AG04450 (cell line): ENCODE data around the gene KIF11. TPM values are rescaled to one million over a fixed set of nuclear protein-coding genes. Genes with fewer than 3 reads are reported as not detected.

Experiments used
- CTCF ChIA-PET: fragments of 300-600, 350-600 bp; formaldehyde crosslinking; extraction: SDS; loops from one replicate; lab custom pipeline; 2022; ENCODE audit warnings: antibody characterized with exemption, inconsistent platforms; lab: Charles Lee
- POLR2A ChIA-PET: fragments of 350-600 bp; formaldehyde crosslinking; extraction: SDS; loops from one replicate; lab custom pipeline; 2021; ENCODE audit warnings: antibody characterized with exemption, inconsistent platforms; lab: Yijun Ruan, JAX
- DNase-seq: peaks from one replicate; pipeline ENCODE4 v3.0.0-alpha.2; 2011; ENCODE audit warnings: low read depth, low spot score
- H3K27ac ChIP-seq: one replicate; pipeline ENCODE4 v1.5.1; 2012; ENCODE audit warnings: low read depth, low read length, control low read depth
- H3K27me3 ChIP-seq: one replicate; pipeline ENCODE4 v1.6.0; 2012; ENCODE audit warnings: low read length; ENCODE audit not compliant: control insufficient read depth, insufficient read depth
- H3K4me3 ChIP-seq: 2 replicates; pipeline ENCODE4 v1.5.1; 2011; ENCODE audit warnings: mild to moderate bottlenecking, low read depth, low read length, control low read depth
- H3K9me3 ChIP-seq: 2 replicates; pipeline ENCODE4 v1.5.1; 2012; ENCODE audit warnings: low read length; ENCODE audit not compliant: control insufficient read depth, insufficient read depth
- CTCF ChIP-seq: IDR thresholded peaks from 2 replicates; pipeline ENCODE4 v1.5.1; 2011; ENCODE audit warnings: low read depth, low read length, control low read depth, inconsistent platforms
- polyA plus RNA-seq: library from polyadenylated mRNA; depleted of rRNA; stranded (reverse); fragments of >200 nt; gene quantifications from 2 replicates; pipeline ENCODE4 v1.2.3, GENCODE V29; 2011

The KIF11 gene
- polyA plus RNA-seq, 1 experiment: 7.6 TPM

- peak; percentile 31 for TF ChIP-seq CTCF
- ChIA-PET POLR2A (interaction anchor here (0.6 kb wide), 1 partner anchor 10 kb away, joined by 3 read pairs; no protein-coding TSS in a partner anchor), CTCF (interaction anchor here (0.7 to 1.6 kb wide), 3 partner anchors 24 to 563 kb away, joined by 3 to 4 read pairs (median 3); no protein-coding TSS in a partner anchor)
- DNase-seq: no peak
- H3K27me3 ChIP-seq: no peaks in the 10 kb centered on the region
- H3K9me3 ChIP-seq: peaks cover 4% of the 10 kb centered on the region
- no peak overlapping the region for H3K27ac ChIP-seq
- no peak overlapping the region for H3K4me3 ChIP-seq
These were observed 42.0 kb upstream of the KIF11 start for GRCh38 chr10:92550924-92551323.

GRCh38 chr10:92552310-92552709 lies 40.6 kb upstream of the KIF11 start:
- H3K9me3 ChIP-seq: peaks cover 4% of the 10 kb centered on the region
- H3K4me3 ChIP-seq: no peak overlapping the region
- 0 out of 2 replicates have a peak, but pooled peaks have one; percentile 8 for TF ChIP-seq CTCF
- POLR2A ChIA-PET: no interaction called here
- H3K27me3 ChIP-seq: no peaks in the 10 kb centered on the region
- no peak overlapping the region for H3K27ac ChIP-seq
- CTCF ChIA-PET: interaction anchor here (1.1 to 1.6 kb wide), 2 partner anchors 22 to 27 kb away, joined by 3 read pairs; partner anchors contain the start of gene IDE
- DNase-seq: no peak

GRCh38 chr10:92553959-92554358 lies 39.0 kb upstream of the KIF11 start:
- DNase-seq: no peak
- Histone ChIP-seq H3K9me3 (peaks cover 4% of the 10 kb centered on the region), H3K27ac (no peak overlapping the region), H3K4me3 (no peak overlapping the region), H3K27me3 (no peaks in the 10 kb centered on the region)
- ChIA-PET POLR2A (no interaction called here), CTCF (no interaction called here)
- TF ChIP-seq CTCF: no peak

- no peak overlapping the region for H3K4me3 ChIP-seq
- peaks cover 4% of the 10 kb centered on the region for H3K9me3 ChIP-seq
- DNase-seq: no peak
- ChIA-PET POLR2A (no interaction called here), CTCF (no interaction called here)
- no peaks in the 10 kb centered on the region for H3K27me3 ChIP-seq
- TF ChIP-seq CTCF: no peak
- H3K27ac ChIP-seq: no peak overlapping the region
These were observed 33.9 kb upstream of the KIF11 start for GRCh38 chr10:92559046-92559445.

GRCh38 chr10:92562424-92562823 lies 30.5 kb upstream of the KIF11 start:
- no peak for TF ChIP-seq CTCF
- H3K9me3 ChIP-seq: no peaks in the 10 kb centered on the region
- H3K27ac ChIP-seq: no peak overlapping the region
- POLR2A ChIA-PET: no interaction called here
- H3K4me3 ChIP-seq: no peak overlapping the region
- DNase-seq: no peak
- no peaks in the 10 kb centered on the region for H3K27me3 ChIP-seq
- CTCF ChIA-PET: no interaction called here
